ENCODE measurements around the gene SFR1. TPM values are rescaled to one million over a fixed set of nuclear protein-coding genes. Genes with fewer than 3 reads are reported as not detected.
A peak's percentile ranks its signal among the peaks of the same experiment; 100 is the strongest.

SFR1 gene
- total RNA-seq, 4 donors from 2014 or later, result 4.7 to 26.2 (median 8.4) TPM

GRCh38 chr10:104104418-104104817 lies 17.6 kb upstream of the SFR1 start:
- no peak for TF ChIP-seq POLR2A (IDR thresholded peaks at IDR 0.05)
- no peak for TF ChIP-seq CTCF (IDR thresholded peaks at IDR 0.05)
- no peak for TF ChIP-seq EP300 (IDR thresholded peaks at IDR 0.05)
- no peak for DNase-seq (ENCODE audit: low spot score in 2 of 2)
- no peak overlapping the region for H3K27ac ChIP-seq
- H3K4me1 ChIP-seq, result no peaks in the 10 kb centered on the region
- H3K36me3 ChIP-seq, result no peaks in the 10 kb centered on the region
- WGBS, 2 donors, result 0% methylated on average over 1 of the region's 1 CpG
- H3K27me3 ChIP-seq, result no peaks in the 10 kb centered on the region
- H3K4me3 ChIP-seq, result no peak overlapping the region
- H3K9me3 ChIP-seq, result no peaks in the 10 kb centered on the region

- TF ChIP-seq POLR2A (IDR thresholded peaks at IDR 0.05) (no peak), CTCF (IDR thresholded peaks at IDR 0.05) (no peak), EP300 (IDR thresholded peaks at IDR 0.05) (no peak)
- 91 to 93% methylated on average over 2 of the region's 2 CpGs for WGBS, 2 donors
These were observed 17.0 kb upstream of the SFR1 start for GRCh38 chr10:104104926-104105325.

DNA sequence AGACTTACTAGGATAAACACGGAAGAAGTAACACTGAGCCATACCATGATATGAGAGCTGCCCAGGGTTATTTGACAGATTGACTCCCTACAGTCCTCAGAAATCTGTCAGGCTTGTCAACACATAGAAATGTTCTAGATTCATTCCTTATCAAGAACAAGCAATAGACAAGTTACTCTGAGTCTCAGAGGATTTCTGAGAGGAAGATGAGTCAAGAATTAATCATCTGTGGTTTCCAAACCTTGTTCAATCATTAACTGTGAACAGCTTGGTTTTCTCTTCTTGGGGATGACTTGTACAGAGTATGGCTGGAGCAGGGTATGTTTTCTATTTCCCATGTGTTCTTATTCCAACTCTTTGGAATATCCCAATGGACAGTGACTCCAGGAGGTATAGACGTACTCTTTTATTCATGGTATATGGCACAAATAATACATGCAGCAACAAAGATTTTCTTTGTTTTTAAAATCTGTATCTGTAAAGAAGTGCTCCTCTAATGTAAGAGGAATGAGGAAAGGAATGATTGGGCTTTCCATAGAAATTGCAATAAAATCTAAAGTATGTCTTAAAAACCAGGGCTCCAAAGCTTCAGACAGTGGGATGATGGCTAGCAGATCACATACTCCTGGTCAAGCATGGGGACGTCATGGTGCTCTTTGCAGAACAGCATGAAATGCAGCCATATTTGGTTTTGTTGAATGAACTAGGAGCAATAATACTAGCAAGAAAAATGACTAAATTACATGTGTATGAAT lies 11.9 kb upstream of the SFR1 start:
- Histone ChIP-seq H3K36me3 (no peaks in the 10 kb centered on the region), H3K27me3 (no peaks in the 10 kb centered on the region), H3K4me1 (no peaks in the 10 kb centered on the region), H3K27ac (no peak overlapping the region), H3K9me3 (no peaks in the 10 kb centered on the region), H3K4me3 (no peak overlapping the region)
- 69 to 74% methylated on average over 3 of the region's 3 CpGs for WGBS, 2 donors
- TF ChIP-seq POLR2A (IDR thresholded peaks at IDR 0.05) (no peak), CTCF (IDR thresholded peaks at IDR 0.05) (no peak), EP300 (IDR thresholded peaks at IDR 0.05) (no peak)
- DNase-seq (ENCODE audit: low spot score in 2 of 2), result no peak

More at GRCh38 chr10:104104926-104105325, 17.0 kb upstream of the SFR1 start:
- H3K4me3 ChIP-seq, result no peak overlapping the region
- DNase-seq (ENCODE audit: low spot score in 2 of 2), result no peak
- no peaks in the 10 kb centered on the region for H3K9me3 ChIP-seq
- H3K27ac ChIP-seq, result no peak overlapping the region
- H3K27me3 ChIP-seq, result no peaks in the 10 kb centered on the region
- no peaks in the 10 kb centered on the region for H3K36me3 ChIP-seq
- H3K4me1 ChIP-seq, result no peaks in the 10 kb centered on the region

- H3K9me3 ChIP-seq, result no peaks in the 10 kb centered on the region
- no peaks in the 10 kb centered on the region for H3K4me1 ChIP-seq
- no peak overlapping the region for H3K27ac ChIP-seq
- no peaks in the 10 kb centered on the region for H3K36me3 ChIP-seq
- 20 to 53% methylated on average over 1 of the region's 1 CpG for WGBS, 2 donors
- no peak for DNase-seq (ENCODE audit: low spot score in 2 of 2)
- no peaks in the 10 kb centered on the region for H3K27me3 ChIP-seq
- TF ChIP-seq EP300 (IDR thresholded peaks at IDR 0.05) (no peak), CTCF (IDR thresholded peaks at IDR 0.05) (no peak), POLR2A (IDR thresholded peaks at IDR 0.05) (no peak)
- H3K4me3 ChIP-seq, result no peak overlapping the region
These were observed 8.5 kb upstream of the SFR1 start for GRCh38 chr10:104113376-104113956.

DNA sequence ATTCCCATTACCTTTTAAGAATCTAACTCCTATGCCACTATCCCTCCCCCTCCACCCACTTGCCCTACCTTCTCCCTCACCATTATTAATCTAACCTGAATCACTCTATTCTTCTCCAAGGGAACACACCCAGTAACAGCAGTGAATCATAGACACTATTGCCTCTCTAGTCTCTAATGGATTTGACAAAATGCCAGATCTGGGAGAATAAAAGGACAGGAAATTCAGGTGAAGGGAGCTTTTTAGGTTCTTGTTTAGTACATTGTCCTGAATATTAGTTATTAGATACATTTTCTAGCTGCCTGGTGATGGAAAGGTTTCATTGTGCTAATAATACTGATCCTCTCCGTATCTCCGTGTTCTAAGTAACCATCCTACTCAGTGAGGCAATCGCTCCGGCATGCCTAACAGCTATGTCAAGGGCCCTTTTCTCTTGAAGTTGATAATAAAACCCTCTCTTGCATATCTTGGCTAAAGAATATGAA lies 4.1 kb upstream of the SFR1 start:
- peaks cover 0 to 21% (median 14%) of the 10 kb centered on the region in 4 donors for H3K4me1 ChIP-seq

More for the DNA sequence above, 4.1 kb upstream of the SFR1 start:
- 80 to 90% methylated on average over 4 of the region's 4 CpGs for WGBS, 2 donors
- Histone ChIP-seq H3K9me3 (no peaks in the 10 kb centered on the region), H3K36me3 (no peaks in the 10 kb centered on the region), H3K27me3 (no peaks in the 10 kb centered on the region), H3K27ac (peak overlapping the region in 1 of 4 donors; percentile 15), H3K4me3 (no peak overlapping the region)
- DNase-seq (ENCODE audit: low spot score in 2 of 2), result no peak
- no peak for TF ChIP-seq CTCF (IDR thresholded peaks at IDR 0.05)
- TF ChIP-seq POLR2A (IDR thresholded peaks at IDR 0.05), result no peak
- no peak for TF ChIP-seq EP300 (IDR thresholded peaks at IDR 0.05)
